ENCODE measurements around the gene DEFB124. TPM values are rescaled to one million over a fixed set of nuclear protein-coding genes. Genes with fewer than 3 reads are reported as not detected.
"Not testable (repeated sequence)": the region's sequence is repeated elsewhere in the genome, so short reads cannot be mapped to it uniquely, and the experiment has no call there.

DEFB124 gene
- total RNA-seq, 1 experiment from 2014 or later, result not detected

- not testable (repeated sequence) for DNase-seq (ENCODE audit: low spot score)
Observed at GRCh38 chr20:31426891-31427551, 47.9 kb downstream of the DEFB124 start.

DNA sequence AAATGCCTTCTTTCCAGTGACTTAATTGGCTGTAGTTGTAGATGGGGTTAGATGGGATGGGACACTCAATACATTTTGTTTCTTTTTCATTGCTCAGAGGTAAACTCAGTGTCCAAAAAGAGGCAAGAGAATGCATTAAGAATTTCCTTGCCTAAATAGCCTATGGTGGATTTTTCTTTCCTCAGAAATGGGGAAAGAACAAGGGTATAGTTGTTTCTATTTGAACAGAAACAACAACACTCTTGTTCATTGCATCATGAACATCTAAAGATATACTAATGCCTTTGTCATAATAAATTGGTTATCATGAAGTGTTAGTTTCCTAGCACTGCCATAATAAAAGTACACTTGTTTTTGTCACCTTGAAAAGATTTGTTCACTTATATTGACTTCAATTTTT lies 49.1 kb downstream of the DEFB124 start:
- DNase-seq (ENCODE audit: low spot score), result no peak

DNA sequence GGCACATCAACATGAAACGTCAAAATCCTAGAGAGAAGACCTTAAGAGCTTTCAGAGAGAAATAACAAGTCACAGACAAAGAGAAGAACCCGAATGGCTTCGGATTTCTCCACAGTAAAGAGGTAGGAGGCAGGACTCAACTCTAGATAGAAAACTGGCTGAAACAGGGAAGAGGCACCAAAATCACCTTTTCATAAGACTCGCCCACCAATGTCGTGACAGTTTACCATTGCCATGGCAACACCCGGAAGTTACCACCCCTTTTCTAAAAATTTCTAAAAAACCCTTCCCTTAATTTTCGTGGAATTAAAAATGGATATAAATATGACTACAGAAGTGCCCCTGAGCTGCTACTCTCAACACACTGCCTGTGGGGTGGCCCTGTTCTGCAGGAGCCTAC lies 56.6 kb downstream of the DEFB124 start:
- no peak for DNase-seq (ENCODE audit: low spot score)

GRCh38 chr20:31415653-31416052 lies 59.3 kb downstream of the DEFB124 start:
- no peak for DNase-seq (ENCODE audit: low spot score)

Other genes starting within 250 kb of the DEFB124 start
- not detected in 2 replicates for gene DEFB115, start 217.5 kb downstream of the DEFB124 start, total RNA-seq (2014; rRNA removed; shearing (Covaris generic))
- gene DEFB116, start 166.5 kb downstream of the DEFB124 start, total RNA-seq (2014; rRNA removed; shearing (Covaris generic)), result not detected in 2 replicates
- gene DEFB118, start 106.5 kb downstream of the DEFB124 start, total RNA-seq (2014; rRNA removed; shearing (Covaris generic)), result not detected in 2 replicates
- gene DEFB119, start 84.5 kb downstream of the DEFB124 start, total RNA-seq (2014; rRNA removed; shearing (Covaris generic)), result not detected in 2 replicates
- gene DEFB121, start 68.9 kb downstream of the DEFB124 start, total RNA-seq (2014; rRNA removed; shearing (Covaris generic)), result not detected in 2 replicates
- not detected in 2 replicates for gene DEFB123, start 34.5 kb downstream of the DEFB124 start, total RNA-seq (2014; rRNA removed; shearing (Covaris generic))
- gene REM1, start 161 bp upstream of the DEFB124 start, total RNA-seq (2014; rRNA removed; shearing (Covaris generic)), result not detected in 2 replicates
- gene HM13, start 39.3 kb upstream of the DEFB124 start, total RNA-seq (2014; rRNA removed; shearing (Covaris generic)), result 107 and 115 TPM in 2 replicates
- gene ID1, start 130.2 kb upstream of the DEFB124 start, total RNA-seq (2014; rRNA removed; shearing (Covaris generic)), result 1,531 and 1,848 TPM in 2 replicates
- not detected in 2 replicates for gene COX4I2, start 162.8 kb upstream of the DEFB124 start, total RNA-seq (2014; rRNA removed; shearing (Covaris generic))
- gene BCL2L1, start 247.7 kb upstream of the DEFB124 start, total RNA-seq (2014; rRNA removed; shearing (Covaris generic)), result 324 and 325 TPM in 2 replicates